Measurements from ENCODE around the gene OR2F2.

The OR2F2 gene

DNA sequence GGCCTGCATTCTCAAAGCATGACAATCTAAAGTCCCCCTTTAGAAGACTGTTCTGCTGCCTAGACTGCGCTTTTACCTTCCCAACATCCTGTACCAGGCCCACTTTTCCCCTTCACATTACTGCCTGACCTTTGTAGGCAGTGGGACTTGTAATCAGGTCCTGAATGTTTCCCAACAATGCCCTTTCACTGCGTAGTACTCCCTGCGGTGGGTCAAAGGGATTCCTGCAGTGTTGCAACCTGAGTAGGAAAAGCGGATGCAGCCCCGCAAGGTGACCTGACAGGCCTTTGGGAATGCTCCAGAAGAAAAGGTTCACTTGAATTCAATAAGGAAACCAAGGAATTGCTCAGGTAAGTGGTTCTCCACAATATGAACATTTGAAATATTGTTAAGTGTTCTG lies 28.1 kb upstream of the OR2F2 start:
- in situ Hi-C loops (cut with HindIII; ENCODE audit: low pct_ligation_motif_present, low sequenced_read_pairs) = no loop called here
- DNase-seq = no peak
- Histone ChIP-seq H3K4me3 (ENCODE audit: low read depth, low read length) (no peak overlapping the region), H3K36me3 (replicated peaks) (no peaks in the 10 kb centered on the region), H3K27me3 (replicated peaks) (no peaks in the 10 kb centered on the region), H3K27ac (no peak overlapping the region)
- TF ChIP-seq, protein P1, sequence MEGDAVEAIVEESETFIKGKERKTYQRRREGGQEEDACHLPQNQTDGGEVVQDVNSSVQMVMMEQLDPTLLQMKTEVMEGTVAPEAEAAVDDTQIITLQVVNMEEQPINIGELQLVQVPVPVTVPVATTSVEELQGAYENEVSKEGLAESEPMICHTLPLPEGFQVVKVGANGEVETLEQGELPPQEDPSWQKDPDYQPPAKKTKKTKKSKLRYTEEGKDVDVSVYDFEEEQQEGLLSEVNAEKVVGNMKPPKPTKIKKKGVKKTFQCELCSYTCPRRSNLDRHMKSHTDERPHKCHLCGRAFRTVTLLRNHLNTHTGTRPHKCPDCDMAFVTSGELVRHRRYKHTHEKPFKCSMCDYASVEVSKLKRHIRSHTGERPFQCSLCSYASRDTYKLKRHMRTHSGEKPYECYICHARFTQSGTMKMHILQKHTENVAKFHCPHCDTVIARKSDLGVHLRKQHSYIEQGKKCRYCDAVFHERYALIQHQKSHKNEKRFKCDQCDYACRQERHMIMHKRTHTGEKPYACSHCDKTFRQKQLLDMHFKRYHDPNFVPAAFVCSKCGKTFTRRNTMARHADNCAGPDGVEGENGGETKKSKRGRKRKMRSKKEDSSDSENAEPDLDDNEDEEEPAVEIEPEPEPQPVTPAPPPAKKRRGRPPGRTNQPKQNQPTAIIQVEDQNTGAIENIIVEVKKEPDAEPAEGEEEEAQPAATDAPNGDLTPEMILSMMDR (IDR thresholded peaks at IDR 0.05; ENCODE audit: low read depth, low read length, missing control alignments) = no peak

DNA sequence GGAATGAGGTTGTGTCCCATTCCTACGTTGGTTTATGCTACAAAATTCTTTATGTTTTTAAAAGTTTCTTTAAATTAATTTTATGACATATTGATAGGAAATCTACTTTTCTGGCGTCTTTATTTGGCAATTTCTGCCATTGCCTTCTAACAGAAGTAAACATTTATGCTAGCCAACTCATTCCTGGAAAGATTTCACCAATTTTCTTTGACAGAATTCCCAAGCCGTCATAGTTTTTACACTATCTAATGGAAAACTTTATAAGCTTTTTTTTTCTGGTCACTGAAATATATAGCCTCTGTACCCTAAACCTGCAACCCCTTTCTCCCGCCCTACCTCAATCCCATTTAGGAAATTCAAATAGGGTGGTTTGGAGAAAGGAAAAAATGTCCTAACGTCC lies 26.9 kb upstream of the OR2F2 start:
- in situ Hi-C loops (cut with HindIII; ENCODE audit: low pct_ligation_motif_present, low sequenced_read_pairs) = no loop called here
- no peak for DNase-seq
- Histone ChIP-seq H3K27ac (no peak overlapping the region), H3K36me3 (replicated peaks) (no peaks in the 10 kb centered on the region), H3K27me3 (replicated peaks) (no peaks in the 10 kb centered on the region), H3K4me3 (ENCODE audit: low read depth, low read length) (no peak overlapping the region)
- TF ChIP-seq, protein P1 (IDR thresholded peaks at IDR 0.05; ENCODE audit: low read depth, low read length, missing control alignments) = no peak

DNA sequence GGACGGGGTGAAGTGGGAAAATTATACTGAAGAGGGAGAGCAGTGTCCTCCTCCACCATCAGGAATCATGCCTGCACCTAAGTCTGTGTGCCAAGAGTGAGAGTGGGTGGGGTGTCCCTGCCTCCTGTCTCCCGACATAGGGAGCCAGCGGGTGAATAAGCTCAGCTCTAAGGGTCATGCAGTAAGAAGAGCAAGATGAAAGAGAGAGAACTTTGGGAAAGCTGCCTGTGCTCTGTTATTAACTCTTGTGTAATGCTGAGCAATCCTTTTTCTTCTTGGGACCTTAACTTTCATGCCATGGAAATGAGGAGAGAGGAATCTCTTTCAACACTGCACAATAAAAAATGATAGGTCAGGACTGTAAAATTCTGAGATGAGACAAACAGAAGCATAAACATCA lies 25.2 kb upstream of the OR2F2 start:
- no peaks in the 10 kb centered on the region for H3K27me3 ChIP-seq (replicated peaks)
- no peaks in the 10 kb centered on the region for H3K36me3 ChIP-seq (replicated peaks)
- H3K27ac ChIP-seq = no peak overlapping the region
- in situ Hi-C loops (cut with HindIII; ENCODE audit: low pct_ligation_motif_present, low sequenced_read_pairs) = no loop called here
- TF ChIP-seq, protein P1 (IDR thresholded peaks at IDR 0.05; ENCODE audit: low read depth, low read length, missing control alignments) = no peak
- DNase-seq = no peak
- no peak overlapping the region for H3K4me3 ChIP-seq (ENCODE audit: low read depth, low read length)

DNA sequence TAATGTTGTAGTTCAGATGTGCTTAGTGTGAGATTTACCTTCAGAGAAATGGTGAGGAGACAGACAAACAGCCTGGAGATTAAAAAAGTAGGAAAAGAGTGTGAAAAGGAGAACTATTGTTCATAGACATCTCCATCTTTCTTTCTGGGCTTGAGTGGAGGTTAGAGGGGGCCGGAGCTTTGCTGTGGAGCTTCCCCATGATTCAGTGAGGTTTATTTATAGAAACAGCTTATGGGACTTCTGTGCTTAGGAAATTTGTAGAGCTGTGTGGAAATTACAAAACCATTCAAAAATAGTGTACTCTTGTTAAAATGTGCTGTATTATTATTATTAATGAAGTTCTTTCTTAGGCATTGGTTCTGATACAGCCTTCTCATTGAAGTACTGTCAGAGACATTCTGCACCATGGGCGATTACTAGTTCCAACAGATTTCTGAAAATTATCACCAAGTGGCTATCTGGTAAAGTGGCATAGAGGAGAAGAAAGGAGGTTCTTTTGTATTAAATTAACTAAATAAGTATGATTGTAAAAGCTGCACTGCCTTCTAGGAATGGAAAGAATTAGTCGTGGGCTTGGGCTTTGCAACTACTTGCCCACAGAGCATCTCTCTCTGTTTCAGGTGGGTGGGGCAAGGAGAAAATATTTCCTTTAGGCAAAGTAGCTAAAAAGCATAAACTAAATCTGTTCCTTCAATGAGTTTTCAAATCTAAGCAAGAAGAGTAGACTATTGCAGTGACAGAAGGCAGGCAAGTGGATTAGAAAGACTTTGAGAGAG lies 24.4 kb upstream of the OR2F2 start:
- no peaks in the 10 kb centered on the region for H3K36me3 ChIP-seq (replicated peaks)
- in situ Hi-C loops (cut with HindIII; ENCODE audit: low pct_ligation_motif_present, low sequenced_read_pairs) = no loop called here
- H3K4me3 ChIP-seq (ENCODE audit: low read depth, low read length) = no peak overlapping the region
- TF ChIP-seq, protein P1 (IDR thresholded peaks at IDR 0.05; ENCODE audit: low read depth, low read length, missing control alignments) = no peak
- DNase-seq = no peak
- H3K27me3 ChIP-seq (replicated peaks) = no peaks in the 10 kb centered on the region
- H3K27ac ChIP-seq = no peak overlapping the region

DNA sequence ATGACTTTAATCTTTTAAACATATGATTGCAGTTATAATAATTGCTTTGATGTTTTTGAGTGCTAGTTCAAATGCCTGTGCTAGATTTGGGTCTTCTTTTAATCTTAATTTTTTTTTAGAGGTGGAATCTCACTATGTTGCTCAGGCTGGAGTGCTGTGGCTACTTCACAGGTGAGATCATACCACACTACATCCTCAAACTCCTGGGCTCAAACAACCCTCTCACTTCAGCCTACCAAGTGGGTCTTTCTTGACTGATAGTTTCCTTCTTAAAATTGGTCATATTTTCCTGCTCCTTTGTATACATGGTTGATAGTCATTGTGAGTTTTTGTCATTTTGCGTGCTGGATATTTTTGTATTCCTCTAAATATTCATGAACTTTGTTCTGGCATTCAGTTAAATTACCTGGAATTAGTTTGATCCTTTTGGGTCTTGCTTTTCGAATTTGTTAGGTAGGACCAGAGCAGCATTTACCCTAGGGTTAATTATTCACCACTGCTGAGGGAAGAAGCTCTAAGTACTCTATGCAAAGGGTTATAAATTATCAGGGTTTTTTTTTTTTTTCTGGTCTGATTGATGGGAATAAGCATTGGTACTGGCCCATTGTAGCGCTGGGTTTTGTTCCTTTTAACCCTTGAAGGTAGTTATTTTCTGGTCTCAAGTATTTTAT lies 21.0 kb upstream of the OR2F2 start:
- TF ChIP-seq, protein P1 (IDR thresholded peaks at IDR 0.05; ENCODE audit: low read depth, low read length, missing control alignments) = no peak
- Histone ChIP-seq H3K27me3 (replicated peaks) (no peaks in the 10 kb centered on the region), H3K4me3 (ENCODE audit: low read depth, low read length) (no peak overlapping the region), H3K27ac (no peak overlapping the region), H3K36me3 (replicated peaks) (no peaks in the 10 kb centered on the region)
- DNase-seq = no peak
- in situ Hi-C loops (cut with HindIII; ENCODE audit: low pct_ligation_motif_present, low sequenced_read_pairs) = no loop called here
